NCI-H748 treated with DMSO at 0.1 percent for 48 hours (cell line): Measurements from ENCODE around the gene HNF4A.
A peak's percentile ranks its signal among the peaks of the same experiment; 100 is the strongest.
"Not testable (repeated sequence)": the region's sequence is repeated elsewhere in the genome, so short reads cannot be mapped to it uniquely, and the experiment has no call there.

Experiments
- DNase-seq: peaks from one replicate; lab custom pipeline; 2025; lab: John Stamatoyannopoulos, UW

HNF4A gene

GRCh38 chr20:44355498-44356352, at the start of gene HNF4A:
HNF4A (plus strand) TSS chr20:44355699; CDS start chr20:44355805, 106 bp downstream.
- no peak for DNase-seq

GRCh38 chr20:44306927-44307326, 48.6 kb upstream of the HNF4A start:
- DNase-seq = no peak

DNA sequence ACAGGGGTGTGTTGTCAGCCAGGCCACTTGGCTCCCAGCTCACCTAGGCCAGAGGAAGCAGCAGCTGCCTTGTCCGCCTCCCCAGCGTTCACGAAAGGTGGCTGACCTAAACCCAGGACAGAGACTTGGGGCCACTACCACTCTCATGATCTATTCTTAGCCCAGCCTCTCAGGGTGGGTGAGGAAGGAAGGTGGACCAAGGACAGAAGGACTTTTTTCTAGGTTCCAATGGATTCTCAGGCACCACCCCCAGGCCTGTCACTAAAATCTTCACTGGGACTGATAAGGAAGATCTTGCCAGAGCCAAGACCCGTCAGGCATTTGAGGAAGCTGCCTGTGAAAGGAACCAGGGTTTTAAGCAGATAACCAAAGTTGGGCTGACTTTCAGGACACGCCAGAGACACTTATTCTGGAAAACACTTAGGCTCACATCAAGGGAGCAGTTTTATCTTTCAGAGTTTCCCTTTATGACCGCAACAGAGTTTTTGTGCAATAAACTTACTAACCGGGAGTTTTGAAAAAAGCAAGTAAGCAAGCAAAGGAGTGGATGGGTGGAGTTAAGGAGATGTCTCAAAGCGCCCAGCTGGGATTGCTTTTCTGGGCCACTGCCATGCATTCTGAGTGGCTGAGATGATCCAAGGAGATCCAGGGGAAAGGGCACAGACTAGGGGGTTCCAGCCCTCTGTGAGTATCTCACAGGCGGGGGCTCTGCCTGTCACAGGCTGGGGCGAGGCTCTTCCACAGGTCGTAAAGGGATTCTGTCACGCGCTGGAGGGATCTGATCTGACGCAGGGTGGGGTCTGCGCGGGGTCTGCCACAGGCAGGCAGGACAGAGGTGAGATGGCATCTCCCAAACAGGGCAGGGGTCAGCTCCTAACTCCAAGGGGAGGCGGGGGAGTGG, 45.5 kb upstream of the HNF4A start:
- DNase-seq = no peak

DNA sequence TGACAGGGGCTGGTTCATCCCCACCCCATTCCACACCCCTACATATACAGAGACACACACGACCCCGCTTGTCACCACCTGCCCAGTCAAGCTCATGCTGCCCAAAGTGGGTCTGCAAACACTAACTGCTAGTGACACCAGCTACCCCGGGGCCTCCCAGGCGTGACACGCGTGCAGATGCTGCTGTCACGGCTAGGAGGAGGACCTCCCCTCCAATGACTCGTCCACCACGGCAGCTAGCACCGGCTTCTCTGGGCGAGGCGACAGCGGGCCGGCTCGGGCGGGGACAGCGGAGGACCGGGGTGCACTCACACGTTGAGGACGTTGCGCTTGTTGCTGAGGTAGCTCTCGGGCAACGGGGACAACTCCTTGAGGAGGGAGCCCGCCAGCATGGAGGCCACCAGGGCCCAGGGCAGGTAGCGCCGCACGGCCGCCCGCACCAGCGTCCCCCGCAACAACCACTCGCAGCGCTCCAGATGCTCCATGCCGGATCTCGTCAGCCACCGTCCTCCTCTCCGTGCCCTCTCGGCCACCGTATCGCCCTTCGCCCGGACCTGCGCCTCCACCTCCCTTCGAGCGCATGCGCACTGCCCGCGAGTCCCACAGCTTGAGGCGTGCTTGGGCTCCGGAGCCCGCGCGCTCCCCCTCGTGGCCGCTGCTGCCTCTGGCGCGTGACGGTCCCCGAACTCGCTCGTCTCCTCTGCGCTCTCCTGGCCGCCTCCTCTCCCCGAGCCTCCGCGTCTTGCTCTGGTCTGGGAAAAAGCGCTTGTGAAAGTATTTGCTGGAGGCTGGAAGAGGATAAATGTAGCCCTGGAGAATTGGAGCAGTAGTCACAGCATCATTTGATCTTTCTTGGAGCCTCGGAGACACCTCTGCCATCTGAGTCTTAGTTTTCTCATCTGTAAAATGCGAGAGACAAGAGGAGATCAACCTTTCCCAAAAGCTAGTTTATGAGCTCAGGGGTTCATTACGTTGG, 44.5 kb upstream of the HNF4A start, which contains the start of gene FITM2:
TSS of gene FITM2 (minus strand) at position 539 of the 976 bp plus-strand sequence. CDS start at position 485, 54 bp downstream.
- peak; percentile 79 for DNase-seq

- no peak for DNase-seq
These were observed 40.6 kb upstream of the HNF4A start for GRCh38 chr20:44314870-44315269.

DNA sequence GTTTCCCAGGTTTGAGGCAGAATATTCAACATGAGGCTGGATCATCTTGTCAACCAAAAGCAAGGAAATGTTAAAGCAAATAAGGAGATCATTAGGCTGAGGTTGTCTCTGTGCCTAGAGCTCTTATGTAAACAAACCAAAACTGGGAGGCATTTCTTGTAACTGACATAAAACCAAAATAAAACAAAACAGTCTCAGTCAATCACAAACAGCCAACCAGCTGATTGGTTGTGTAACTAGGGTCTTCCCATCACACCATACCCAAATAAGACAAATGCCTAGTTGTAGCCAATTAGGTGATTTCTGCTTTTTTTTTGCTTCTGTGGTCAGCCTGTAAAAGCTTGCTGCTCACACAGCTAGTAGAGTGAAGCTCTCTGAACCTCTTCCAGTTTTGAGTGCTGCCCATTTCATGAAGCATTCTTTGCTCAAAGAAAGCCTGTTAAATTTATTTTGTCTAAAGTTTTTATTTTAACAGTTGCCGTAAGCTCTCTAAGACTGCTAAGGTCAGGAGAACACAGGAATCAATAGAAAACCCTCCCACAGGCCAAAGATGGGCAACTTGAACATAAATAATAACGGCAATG, 35.6 kb upstream of the HNF4A start:
- no peak for DNase-seq

DNA sequence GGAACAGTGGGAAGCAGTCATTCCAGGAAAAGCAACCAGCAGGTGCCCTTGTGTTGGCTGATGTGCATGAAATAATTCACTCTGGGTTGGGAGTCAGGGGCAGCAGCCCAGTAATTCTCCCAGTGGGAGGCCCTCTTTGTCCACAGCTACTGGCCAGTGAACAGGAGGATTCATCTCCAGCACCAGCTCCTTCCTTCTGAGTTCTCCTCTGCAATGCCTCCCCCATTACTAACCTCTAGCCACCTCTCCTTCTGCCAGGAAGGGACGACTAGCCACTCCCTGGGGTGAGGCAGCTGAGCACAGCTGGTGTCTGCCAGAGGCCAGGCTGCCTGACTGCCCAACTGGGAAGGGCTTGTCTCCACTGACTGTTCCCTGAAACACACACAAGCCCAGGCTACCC, 31.2 kb upstream of the HNF4A start:
- no peak for DNase-seq

GRCh38 chr20:44326391-44327159, 28.9 kb upstream of the HNF4A start:
- no peak for DNase-seq

GRCh38 chr20:44327748-44328147, 27.8 kb upstream of the HNF4A start:
- DNase-seq = not testable (repeated sequence)

DNA sequence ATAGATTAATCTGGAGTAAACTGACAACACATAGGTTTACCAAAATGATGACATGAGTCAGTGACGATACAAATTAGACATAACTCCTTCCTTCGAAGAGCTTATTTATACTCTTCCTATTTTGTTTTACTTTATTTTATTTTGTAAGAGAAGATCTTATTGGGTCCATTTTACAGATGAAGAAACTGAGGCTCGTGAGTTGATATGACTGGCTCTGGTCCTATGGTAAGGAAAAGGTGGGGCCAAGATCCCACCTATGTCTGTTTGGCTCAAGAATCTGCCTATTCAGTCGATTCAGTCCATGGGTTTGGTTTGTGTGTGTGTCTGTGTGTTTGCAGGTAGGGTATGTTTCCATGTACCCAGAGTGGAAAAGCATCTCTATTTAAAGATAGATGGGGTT, 27.1 kb upstream of the HNF4A start:
- no peak for DNase-seq

DNA sequence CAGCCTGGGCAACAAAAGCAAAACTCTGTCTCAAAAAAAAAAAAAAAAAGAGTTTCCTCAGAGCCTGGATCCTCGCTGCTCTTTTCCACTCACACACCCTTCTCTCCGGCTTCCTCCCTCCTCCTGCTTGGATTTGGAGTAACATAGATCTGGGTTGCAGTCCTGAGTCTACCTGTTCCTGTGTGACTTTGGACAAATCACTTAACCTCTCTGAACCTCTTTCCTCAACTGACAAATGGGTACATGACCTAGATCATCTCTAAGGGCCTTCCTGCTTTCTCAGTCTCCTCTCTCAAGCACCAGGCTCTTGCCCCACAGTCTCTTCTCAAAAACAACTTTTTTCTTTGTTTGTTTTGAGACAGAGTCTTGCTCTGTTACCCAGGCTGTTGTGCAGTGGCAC, 24.3 kb upstream of the HNF4A start:
- DNase-seq = no peak

DNA sequence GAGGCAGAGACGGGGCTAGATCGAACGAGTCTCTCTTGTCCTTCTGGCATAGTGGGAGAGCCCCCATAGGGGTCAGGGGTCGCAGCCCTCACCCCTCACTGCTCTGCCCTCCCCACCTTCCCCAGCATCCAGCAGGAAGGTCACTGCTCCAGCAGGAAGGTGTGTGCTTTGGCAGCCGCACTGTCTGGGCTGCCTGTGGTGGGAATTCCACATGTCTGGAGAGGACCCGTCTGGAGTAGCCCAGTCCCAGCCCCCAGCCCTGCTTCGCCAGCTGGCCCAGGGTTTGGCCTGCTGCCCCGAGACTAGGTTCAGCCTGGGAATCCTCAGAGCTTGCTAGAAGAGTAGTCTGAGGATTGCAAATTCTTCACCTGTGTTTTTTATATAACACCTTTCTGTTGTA, 21.2 kb upstream of the HNF4A start:
- no peak for DNase-seq

GRCh38 chr20:44334709-44335108, 20.8 kb upstream of the HNF4A start:
- DNase-seq = no peak

DNA sequence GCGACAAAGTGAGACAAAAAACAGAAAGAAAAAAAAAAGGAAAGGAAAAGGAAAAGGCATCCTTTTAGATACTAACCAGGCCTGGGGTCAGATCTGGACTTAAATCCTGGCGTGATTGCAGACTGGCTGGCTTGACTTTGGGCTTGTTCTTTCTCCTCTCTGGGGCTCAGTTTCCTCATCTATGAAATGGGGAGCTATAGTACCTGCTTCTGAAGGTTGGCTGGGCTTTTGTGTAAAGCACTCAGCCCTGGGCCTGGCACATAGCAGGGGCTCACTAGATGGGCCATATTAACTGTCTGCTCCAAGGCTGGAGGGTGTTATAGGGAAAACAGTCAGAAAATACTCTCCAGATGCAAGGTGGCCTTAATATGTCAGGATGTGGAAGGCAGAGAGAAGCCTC, 19.8 kb upstream of the HNF4A start:
- no peak for DNase-seq

DNA sequence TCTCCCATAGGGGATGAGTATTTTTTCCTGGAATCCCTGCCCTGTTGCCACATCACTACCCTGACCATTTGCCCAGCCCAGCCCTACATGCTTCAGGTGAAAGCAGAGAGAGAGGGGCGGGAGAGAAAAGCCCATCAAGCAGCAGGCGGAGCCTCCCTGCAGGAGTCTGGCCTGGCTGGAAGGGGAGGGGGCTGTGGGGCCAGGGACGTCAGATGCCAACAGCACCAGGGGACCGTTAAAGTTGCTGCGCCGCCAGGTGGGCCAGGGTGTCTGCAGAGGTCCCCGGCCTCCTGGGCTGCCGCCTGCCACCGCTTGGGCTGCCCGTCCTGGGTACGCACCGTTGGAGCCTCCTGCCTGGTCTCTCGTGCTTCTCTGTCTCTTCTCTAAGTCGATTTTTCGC, 19.4 kb upstream of the HNF4A start:
- no peak for DNase-seq

DNA sequence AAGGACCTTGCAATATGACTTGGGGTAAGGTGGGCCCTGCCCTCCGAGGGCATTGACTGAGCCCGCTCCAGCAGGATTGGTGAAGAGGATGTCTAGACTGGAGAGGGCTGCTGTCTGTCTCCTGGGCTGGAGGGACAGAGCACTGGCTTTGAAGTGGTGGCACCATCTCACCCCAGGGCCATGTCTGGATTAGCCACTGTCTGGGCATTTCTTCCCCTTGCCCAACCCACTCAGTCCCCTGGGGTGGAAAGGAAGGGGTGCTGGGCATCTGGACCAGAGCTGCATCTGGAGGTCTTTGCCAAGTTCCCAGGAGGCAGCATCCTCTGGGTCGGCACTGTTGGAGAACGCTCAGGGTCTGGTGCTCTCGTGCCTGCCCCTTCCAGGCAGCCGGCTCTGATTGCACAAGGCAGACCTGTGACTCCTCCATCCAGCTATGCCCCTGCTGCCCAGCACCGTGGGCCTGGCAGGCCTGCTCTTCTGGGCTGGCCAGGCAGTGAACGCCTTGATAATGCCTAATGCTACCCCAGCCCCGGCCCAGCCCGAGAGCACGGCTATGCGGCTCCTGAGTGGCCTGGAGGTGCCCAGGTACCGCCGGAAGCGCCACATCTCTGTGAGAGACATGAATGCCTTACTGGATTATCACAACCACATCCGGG, 18.6 kb upstream of the HNF4A start, which contains the start of gene R3HDML:
TSS of gene R3HDML (plus strand) at position 319 of the 656 bp plus-strand sequence. CDS start at position 434, 115 bp downstream.
- no peak for DNase-seq

- no peak for DNase-seq
These were observed 13.3 kb upstream of the HNF4A start for GRCh38 chr20:44342248-44342647.

GRCh38 chr20:44343162-44343675, 12.3 kb upstream of the HNF4A start:
- no peak for DNase-seq

- no peak for DNase-seq
These were observed 10.8 kb upstream of the HNF4A start for GRCh38 chr20:44344723-44345122.

GRCh38 chr20:44345147-44345546, 10.4 kb upstream of the HNF4A start:
- DNase-seq = no peak
